ENCODE data around the gene KCNH1.

The KCNH1 gene

GRCh38 chr1:210754878-210755665 lies 378.9 kb downstream of the KCNH1 start:
- no peak for DNase-seq (ENCODE audit: low read depth)
- H3K4me3 ChIP-seq (ENCODE audit: low read depth, low read length), result no peak overlapping the region
- no peak for TF ChIP-seq CTCF (conservative IDR thresholded peaks at IDR 0.05; ENCODE audit: low read depth, low read length)

GRCh38 chr1:210751911-210752310 lies 382.0 kb downstream of the KCNH1 start:
- DNase-seq (ENCODE audit: low read depth), result no peak
- TF ChIP-seq CTCF (conservative IDR thresholded peaks at IDR 0.05; ENCODE audit: low read depth, low read length), result no peak
- H3K4me3 ChIP-seq (ENCODE audit: low read depth, low read length), result no peak overlapping the region

- no peak overlapping the region for H3K4me3 ChIP-seq (ENCODE audit: low read depth, low read length)
- DNase-seq (ENCODE audit: low read depth), result no peak
- TF ChIP-seq CTCF (conservative IDR thresholded peaks at IDR 0.05; ENCODE audit: low read depth, low read length), result no peak
Observed at GRCh38 chr1:210750468-210750867, 383.5 kb downstream of the KCNH1 start.

- TF ChIP-seq CTCF (conservative IDR thresholded peaks at IDR 0.05; ENCODE audit: low read depth, low read length), result no peak
- DNase-seq (ENCODE audit: low read depth), result no peak
- no peak overlapping the region for H3K4me3 ChIP-seq (ENCODE audit: low read depth, low read length)
Observed at GRCh38 chr1:210748796-210749195, 385.2 kb downstream of the KCNH1 start.

GRCh38 chr1:210747890-210748289 lies 386.1 kb downstream of the KCNH1 start:
- no peak for DNase-seq (ENCODE audit: low read depth)
- H3K4me3 ChIP-seq (ENCODE audit: low read depth, low read length), result no peak overlapping the region
- TF ChIP-seq CTCF (conservative IDR thresholded peaks at IDR 0.05; ENCODE audit: low read depth, low read length), result no peak

- no peak for TF ChIP-seq CTCF (conservative IDR thresholded peaks at IDR 0.05; ENCODE audit: low read depth, low read length)
- no peak for DNase-seq (ENCODE audit: low read depth)
- H3K4me3 ChIP-seq (ENCODE audit: low read depth, low read length), result no peak overlapping the region
Observed at GRCh38 chr1:210747112-210747511, 386.8 kb downstream of the KCNH1 start.
